Measurements from ENCODE around the gene USP25. TPM values are rescaled to one million over a fixed set of nuclear protein-coding genes. Genes with fewer than 3 reads are reported as not detected.
A peak's percentile ranks its signal among the peaks of the same experiment; 100 is the strongest.

The USP25 gene
- total RNA-seq, 5 donors from 2014 or later (not counting 1 experiment from before 2014, with no cell fraction given): 59.8 to 74.2 (median 61.9) TPM

DNA sequence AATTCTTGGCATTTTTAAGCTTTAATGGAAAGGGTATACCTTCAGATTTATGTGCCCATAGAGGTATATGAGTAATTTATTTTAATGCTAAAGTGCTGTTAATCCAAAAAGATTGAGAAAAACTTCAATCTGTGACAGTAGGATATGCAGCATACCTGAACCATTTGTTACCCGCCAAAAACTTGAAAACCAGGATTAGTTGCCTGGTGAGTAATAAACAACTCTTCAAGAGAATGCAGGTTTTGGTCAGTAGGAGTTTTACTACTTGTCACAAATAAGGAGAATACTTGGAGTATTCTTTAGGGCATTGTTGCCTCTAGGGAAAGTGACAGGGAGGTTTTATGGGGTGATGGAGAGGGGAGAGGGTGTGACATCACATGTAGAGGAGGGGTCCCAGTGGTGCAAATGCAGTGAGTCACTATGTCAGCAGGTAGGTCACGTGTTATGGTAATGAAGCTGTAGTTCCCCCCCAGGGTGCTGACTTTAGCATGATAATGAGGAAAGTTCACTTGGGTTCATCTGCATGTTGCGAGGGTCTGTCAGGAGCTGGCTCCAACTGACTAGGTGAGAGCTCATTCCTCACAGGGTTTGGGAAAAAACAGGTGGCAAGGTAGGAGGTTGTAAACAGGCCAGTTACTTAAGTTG is 23.1 kb downstream of the USP25 start:
- Mint-ChIP-seq H3K36me3 (peaks cover 20% of the 10 kb centered on the region), H3K4me3 (peak overlapping the region in 1 of 3 donors; percentile 41), H3K27me3 (no peaks in the 10 kb centered on the region), H3K4me1 (peaks cover 85 to 89% (median 86%) of the 10 kb centered on the region in 3 donors), H3K27ac (no peak overlapping the region), H3K9me3 (peaks cover under 1 to 8% (median 5%) of the 10 kb centered on the region in 3 donors)
- 93% methylated on average over 3 of the region's 3 CpGs for WGBS (ENCODE audit: insufficient coverage)
- POLR2A ChIA-PET: interaction anchor here (0.6 to 1.0 kb wide), 3 partner anchors 16 to 558 kb away, joined by 3 to 10 read pairs (median 4); no protein-coding TSS in a partner anchor
- Histone ChIP-seq H3K4me1 (ENCODE audit: control insufficient read depth in 1 of 2, extremely low read depth in 1 of 2, insufficient read depth in 2 of 2, low read length in 2 of 2) (peaks cover 10 to 25% of the 10 kb centered on the region in 2 experiments), H3K9me3 (peaks cover 4% of the 10 kb centered on the region), H3K36me3 (ENCODE audit: control insufficient read depth in 2 of 2, extremely low read depth in 1 of 2, insufficient read depth in 1 of 2, low read length in 1 of 2) (no peaks in the 10 kb centered on the region), H3K27ac (ENCODE audit: low read length) (no peak overlapping the region), H3K4me3 (ENCODE audit: control insufficient read depth in 1 of 2, extremely low read depth in 1 of 2, low read length in 1 of 2) (no peak overlapping the region), H3K27me3 (replicated peaks in 1 of 2; ENCODE audit: control insufficient read depth in 2 of 2, extremely low read depth in 1 of 2, insufficient read depth in 2 of 2, low read length in 1 of 2) (no peaks in the 10 kb centered on the region)
- DNase-seq (no peak), ATAC-seq (replicated peaks in 1 of 4) (no peak)
- CTCF ChIA-PET: no interaction called here

DNA sequence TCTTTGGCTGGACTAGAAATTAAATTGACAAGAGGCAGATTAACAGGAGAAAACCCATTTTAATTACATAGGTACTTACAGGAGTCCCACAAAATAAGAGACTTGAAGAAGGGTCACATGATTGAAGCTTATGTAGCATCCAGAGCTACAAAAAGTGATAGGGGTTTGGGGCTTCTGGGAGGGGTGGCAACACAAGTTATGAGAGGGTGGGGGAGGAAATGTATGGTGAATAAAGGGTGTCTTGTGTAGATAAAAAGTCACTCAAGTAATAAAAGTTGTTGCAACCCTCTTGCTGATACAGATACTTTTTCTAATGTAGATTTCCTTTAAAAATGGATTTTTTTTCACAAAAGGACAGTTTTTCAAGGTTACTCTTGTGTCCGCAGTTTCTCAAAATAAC is 24.0 kb downstream of the USP25 start:
- Mint-ChIP-seq H3K27ac (no peak overlapping the region), H3K27me3 (no peaks in the 10 kb centered on the region), H3K4me1 (peaks cover 79 to 91% (median 87%) of the 10 kb centered on the region in 3 donors), H3K36me3 (peaks cover 23% of the 10 kb centered on the region), H3K4me3 (peak overlapping the region in 1 of 3 donors; percentile 32), H3K9me3 (peaks cover 4 to 10% (median 5%) of the 10 kb centered on the region in 3 donors)
- Histone ChIP-seq H3K4me3 (ENCODE audit: control insufficient read depth in 1 of 2, extremely low read depth in 1 of 2, low read length in 1 of 2) (no peak overlapping the region), H3K27ac (ENCODE audit: low read length) (no peak overlapping the region), H3K9me3 (peaks cover 4% of the 10 kb centered on the region), H3K27me3 (replicated peaks in 1 of 2; ENCODE audit: control insufficient read depth in 2 of 2, extremely low read depth in 1 of 2, insufficient read depth in 2 of 2, low read length in 1 of 2) (no peaks in the 10 kb centered on the region), H3K36me3 (ENCODE audit: control insufficient read depth in 2 of 2, extremely low read depth in 1 of 2, insufficient read depth in 1 of 2, low read length in 1 of 2) (no peaks in the 10 kb centered on the region), H3K4me1 (ENCODE audit: control insufficient read depth in 1 of 2, extremely low read depth in 1 of 2, insufficient read depth in 2 of 2, low read length in 2 of 2) (peaks cover 9 to 22% of the 10 kb centered on the region in 2 experiments)
- ATAC-seq (replicated peaks in 1 of 4): no peak
- ChIA-PET POLR2A (interaction anchor here (0.6 to 1.0 kb wide), 3 partner anchors 17 to 558 kb away, joined by 3 to 10 read pairs (median 4); no protein-coding TSS in a partner anchor), CTCF (no interaction called here)
- WGBS (ENCODE audit: insufficient coverage): no CpG with 5 or more reads among the region's 1 CpG
- no peak for DNase-seq

DNA sequence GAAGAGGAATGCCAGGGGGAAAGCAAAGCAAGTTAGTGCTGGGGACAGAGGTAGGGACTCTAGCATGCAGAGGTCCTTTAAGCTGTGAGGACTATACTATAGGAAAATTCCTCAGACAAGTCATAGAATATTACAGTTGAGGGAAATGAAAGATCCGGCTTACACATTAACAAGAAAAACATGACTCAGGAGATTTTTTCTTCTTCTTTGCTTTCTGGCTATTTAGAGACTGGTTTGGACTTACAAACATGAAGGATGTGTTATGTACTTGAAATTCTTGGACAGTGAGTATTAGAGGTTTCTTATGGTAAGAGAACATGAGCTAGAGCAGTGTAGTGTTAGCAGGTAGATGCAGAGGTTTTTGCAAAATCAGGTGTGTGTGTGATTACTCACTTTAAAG is 24.9 kb downstream of the USP25 start:
- Mint-ChIP-seq H3K4me3 (peak overlapping the region in 1 of 3 donors; percentile 1), H3K27me3 (no peaks in the 10 kb centered on the region), H3K4me1 (peaks cover 75 to 87% (median 84%) of the 10 kb centered on the region in 3 donors), H3K9me3 (peaks cover 4 to 10% (median 5%) of the 10 kb centered on the region in 3 donors), H3K27ac (no peak overlapping the region), H3K36me3 (peaks cover 23% of the 10 kb centered on the region)
- Histone ChIP-seq H3K4me1 (ENCODE audit: control insufficient read depth in 1 of 2, extremely low read depth in 1 of 2, insufficient read depth in 2 of 2, low read length in 2 of 2) (peaks cover 9 to 22% of the 10 kb centered on the region in 2 experiments), H3K36me3 (ENCODE audit: control insufficient read depth in 2 of 2, extremely low read depth in 1 of 2, insufficient read depth in 1 of 2, low read length in 1 of 2) (no peaks in the 10 kb centered on the region), H3K9me3 (peaks cover 4% of the 10 kb centered on the region), H3K4me3 (ENCODE audit: control insufficient read depth in 1 of 2, extremely low read depth in 1 of 2, low read length in 1 of 2) (no peak overlapping the region), H3K27ac (ENCODE audit: low read length) (no peak overlapping the region), H3K27me3 (replicated peaks in 1 of 2; ENCODE audit: control insufficient read depth in 2 of 2, extremely low read depth in 1 of 2, insufficient read depth in 2 of 2, low read length in 1 of 2) (no peaks in the 10 kb centered on the region)
- WGBS (ENCODE audit: insufficient coverage): no CpG with 5 or more reads among the region's 1 CpG
- DNase-seq (no peak), ATAC-seq (replicated peaks in 1 of 4) (no peak)
- ChIA-PET POLR2A (no interaction called here), CTCF (interaction anchor here in 1 of 2 donors (0.6 kb wide), 1 partner anchor 761 kb away, joined by 3 read pairs; no protein-coding TSS in a partner anchor)

DNA sequence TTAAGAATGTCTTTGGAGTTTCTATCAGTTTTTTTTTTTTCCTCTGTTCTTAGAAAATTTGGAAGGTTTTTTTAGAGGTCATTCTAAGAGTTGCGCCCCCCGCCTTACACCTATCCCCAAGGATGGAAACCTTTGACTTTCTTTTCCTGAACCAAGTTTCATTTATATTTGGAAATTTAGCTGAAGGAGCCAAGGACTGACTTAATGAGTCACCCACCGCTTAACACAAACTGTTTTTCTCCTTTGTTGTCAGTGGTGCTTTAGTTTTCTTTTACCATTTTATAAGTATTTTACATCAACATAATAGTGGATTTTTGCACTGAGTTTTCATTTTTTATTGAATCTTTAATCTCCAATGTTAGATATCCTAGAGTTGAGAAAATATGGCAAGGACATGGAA is 25.3 kb downstream of the USP25 start:
- POLR2A ChIA-PET: interaction anchor here in 1 of 2 donors (0.7 kb wide), 1 partner anchor 218 kb away, joined by 3 read pairs; no protein-coding TSS in a partner anchor
- peaks cover 4 to 10% (median 5%) of the 10 kb centered on the region in 3 donors for H3K9me3 Mint-ChIP-seq
- no peaks in the 10 kb centered on the region for H3K27me3 ChIP-seq (replicated peaks in 1 of 2; ENCODE audit: control insufficient read depth in 2 of 2, extremely low read depth in 1 of 2, insufficient read depth in 2 of 2, low read length in 1 of 2)
- peaks cover 22% of the 10 kb centered on the region for H3K36me3 Mint-ChIP-seq
- CTCF ChIA-PET: interaction anchor here (0.6 kb wide), 2 partner anchors 234 to 762 kb away, joined by 3 read pairs; no protein-coding TSS in a partner anchor
- no peak overlapping the region for H3K27ac ChIP-seq (ENCODE audit: low read length)
- no CpG with 5 or more reads among the region's 3 CpGs for WGBS (ENCODE audit: insufficient coverage)
- H3K27ac Mint-ChIP-seq: no peak overlapping the region
- no peaks in the 10 kb centered on the region for H3K27me3 Mint-ChIP-seq
- peaks cover 9 to 17% of the 10 kb centered on the region in 2 experiments for H3K4me1 ChIP-seq (ENCODE audit: control insufficient read depth in 1 of 2, extremely low read depth in 1 of 2, insufficient read depth in 2 of 2, low read length in 2 of 2)
- no peak overlapping the region for H3K4me3 ChIP-seq (ENCODE audit: control insufficient read depth in 1 of 2, extremely low read depth in 1 of 2, low read length in 1 of 2)
- DNase-seq (no peak), ATAC-seq (replicated peaks in 1 of 4) (no peak)
- H3K36me3 ChIP-seq (ENCODE audit: control insufficient read depth in 2 of 2, extremely low read depth in 1 of 2, insufficient read depth in 1 of 2, low read length in 1 of 2): no peaks in the 10 kb centered on the region
- H3K4me1 Mint-ChIP-seq: peaks cover 75 to 86% (median 85%) of the 10 kb centered on the region in 3 donors
- H3K4me3 Mint-ChIP-seq: peak overlapping the region in 1 of 3 donors; percentile 5
- peaks cover 4% of the 10 kb centered on the region for H3K9me3 ChIP-seq

DNA sequence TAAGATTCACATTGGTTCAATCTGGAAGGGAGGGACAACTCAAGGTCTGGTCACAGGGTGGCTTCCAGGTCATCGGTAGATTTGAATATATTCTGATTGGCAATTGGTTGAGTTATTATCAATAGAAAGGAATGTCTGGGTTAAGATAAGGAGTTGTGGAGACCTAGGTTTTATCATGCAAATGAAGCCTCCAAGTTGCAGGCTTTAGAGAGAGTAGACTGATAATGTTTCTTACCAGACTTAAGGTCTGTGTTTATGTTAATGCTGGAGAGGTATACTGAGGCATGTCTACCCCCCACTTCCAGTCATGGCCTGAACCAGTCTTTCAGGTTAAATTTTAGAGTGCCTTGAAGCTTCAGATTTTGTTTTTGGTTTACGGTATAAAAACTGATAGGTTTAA is 29.7 kb downstream of the USP25 start:
- Histone ChIP-seq H3K4me1 (ENCODE audit: control insufficient read depth in 1 of 2, extremely low read depth in 1 of 2, insufficient read depth in 2 of 2, low read length in 2 of 2) (peaks cover 0 to 10% of the 10 kb centered on the region in 2 experiments), H3K4me3 (ENCODE audit: control insufficient read depth in 1 of 2, extremely low read depth in 1 of 2, low read length in 1 of 2) (no peak overlapping the region), H3K27ac (ENCODE audit: low read length) (no peak overlapping the region), H3K9me3 (peaks cover 4% of the 10 kb centered on the region), H3K27me3 (replicated peaks in 1 of 2; ENCODE audit: control insufficient read depth in 2 of 2, extremely low read depth in 1 of 2, insufficient read depth in 2 of 2, low read length in 1 of 2) (no peaks in the 10 kb centered on the region), H3K36me3 (ENCODE audit: control insufficient read depth in 2 of 2, extremely low read depth in 1 of 2, insufficient read depth in 1 of 2, low read length in 1 of 2) (peaks cover 7 to 9% of the 10 kb centered on the region in 2 donors)
- Mint-ChIP-seq H3K4me1 (peaks cover 70 to 88% (median 87%) of the 10 kb centered on the region in 3 donors), H3K9me3 (peaks cover 5 to 16% (median 6%) of the 10 kb centered on the region in 3 donors), H3K4me3 (no peak overlapping the region), H3K36me3 (peaks cover 45% of the 10 kb centered on the region), H3K27ac (no peak overlapping the region), H3K27me3 (no peaks in the 10 kb centered on the region)
- WGBS (ENCODE audit: insufficient coverage): 100% methylated on average over 1 of the region's 2 CpGs
- DNase-seq (no peak), ATAC-seq (replicated peaks in 1 of 4) (no peak)
- ChIA-PET CTCF (no interaction called here), POLR2A (no interaction called here)

DNA sequence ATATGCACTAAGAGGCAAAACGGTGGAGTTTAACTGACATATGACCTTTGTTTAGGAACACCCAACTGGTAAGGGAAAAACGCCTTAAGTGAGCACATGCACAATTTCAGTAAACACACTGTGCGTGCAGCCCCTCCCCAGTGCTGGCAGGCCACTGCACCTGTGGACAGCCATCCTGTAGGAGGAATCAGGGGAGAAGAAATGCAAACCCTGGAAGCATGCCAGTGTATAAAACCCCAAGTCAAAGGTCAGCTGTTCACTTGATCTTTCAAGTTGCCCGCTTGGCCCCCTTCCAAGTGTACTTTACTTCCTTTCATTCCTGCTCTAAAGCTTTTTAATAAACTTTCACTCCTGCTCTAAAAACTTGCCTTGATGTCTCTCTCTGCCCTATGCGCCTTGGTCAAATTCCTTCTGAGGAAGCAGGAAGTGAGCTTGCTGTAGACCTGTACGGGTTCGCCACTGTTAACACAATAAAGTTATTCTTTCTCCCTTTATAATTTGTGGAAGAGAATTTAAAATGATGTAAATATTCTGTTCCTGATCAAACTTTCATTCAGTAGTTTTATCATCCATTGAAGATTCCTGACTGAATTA is 31.8 kb downstream of the USP25 start:
- CTCF ChIA-PET: no interaction called here
- no peak overlapping the region for H3K4me3 Mint-ChIP-seq
- WGBS (ENCODE audit: insufficient coverage): 94% methylated on average over 2 of the region's 7 CpGs

More for the DNA sequence above, 31.8 kb downstream of the USP25 start:
- no peak for ATAC-seq (replicated peaks in 1 of 4)
- H3K27ac Mint-ChIP-seq: no peak overlapping the region
- Histone ChIP-seq H3K27ac (ENCODE audit: low read length) (no peak overlapping the region), H3K27me3 (replicated peaks in 1 of 2; ENCODE audit: control insufficient read depth in 2 of 2, extremely low read depth in 1 of 2, insufficient read depth in 2 of 2, low read length in 1 of 2) (no peaks in the 10 kb centered on the region), H3K4me3 (ENCODE audit: control insufficient read depth in 1 of 2, extremely low read depth in 1 of 2, low read length in 1 of 2) (no peak overlapping the region), H3K9me3 (peaks cover 4% of the 10 kb centered on the region), H3K4me1 (ENCODE audit: control insufficient read depth in 1 of 2, extremely low read depth in 1 of 2, insufficient read depth in 2 of 2, low read length in 2 of 2) (peaks cover 0 to 9% of the 10 kb centered on the region in 2 experiments), H3K36me3 (ENCODE audit: control insufficient read depth in 2 of 2, extremely low read depth in 1 of 2, insufficient read depth in 1 of 2, low read length in 1 of 2) (peaks cover 7 to 12% of the 10 kb centered on the region in 2 donors)
- peaks cover 69 to 76% (median 74%) of the 10 kb centered on the region in 3 donors for H3K4me1 Mint-ChIP-seq
- H3K36me3 Mint-ChIP-seq: peaks cover 51% of the 10 kb centered on the region
- H3K9me3 Mint-ChIP-seq: peaks cover 5 to 16% (median 6%) of the 10 kb centered on the region in 3 donors
- no peaks in the 10 kb centered on the region for H3K27me3 Mint-ChIP-seq
- no peak for DNase-seq
- POLR2A ChIA-PET: no interaction called here

Measured in T-cell (primary cell).